Kidney capillary endothelial cell (primary cell): ENCODE measurements around the gene MROH2A.
"Not testable (repeated sequence)": the region's sequence is repeated elsewhere in the genome, so short reads cannot be mapped to it uniquely, and the experiment has no call there.

Experiments used
- DNase-seq: peaks from one replicate; pipeline ENCODE4 v3.0.0-alpha.2; 2018; ENCODE audit warnings: low spot score

MROH2A gene

DNA sequence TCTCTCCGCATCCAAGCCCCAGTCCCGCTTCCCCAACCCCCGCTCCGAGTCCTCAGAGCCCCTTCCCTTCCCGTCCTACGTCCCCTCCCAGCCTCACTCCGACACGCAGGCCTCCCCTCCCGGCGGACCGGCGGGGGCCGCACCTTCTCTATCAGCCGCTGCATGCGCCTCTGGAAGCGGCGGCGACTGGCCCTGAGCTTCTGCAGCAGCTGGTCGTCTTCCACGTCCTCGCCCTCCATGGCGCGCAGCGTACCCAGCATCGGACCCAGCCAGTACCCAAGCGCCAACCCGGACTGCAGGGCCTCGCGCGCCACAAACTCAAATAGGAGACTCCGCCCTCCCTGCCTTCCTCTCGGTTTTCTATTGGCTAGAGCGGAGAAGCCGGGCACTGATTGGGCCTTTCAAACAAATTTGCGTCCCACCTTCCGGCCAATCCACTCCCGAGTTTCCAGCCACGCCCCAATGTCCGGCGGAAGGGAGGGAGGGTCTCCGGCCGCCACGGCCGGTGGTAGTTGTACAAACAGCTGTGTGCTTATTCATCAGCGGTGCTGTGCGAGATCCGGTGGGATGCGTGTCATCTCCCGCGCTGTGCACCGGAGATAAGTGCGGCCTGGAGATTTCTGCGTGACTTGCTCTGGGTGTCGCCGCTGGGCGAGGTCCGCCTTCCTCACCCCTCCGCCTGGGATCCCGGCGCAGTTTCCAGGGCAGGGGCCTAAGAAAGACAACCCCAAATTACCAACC is 76.3 kb downstream of the MROH2A start, which contains the start of gene HJURP:
Gene HJURP (minus strand): TSS at position 295 of the 741 bp plus-strand sequence. CDS start 35 bp downstream, at position 260.
- DNase-seq: peak; percentile 92

DNA sequence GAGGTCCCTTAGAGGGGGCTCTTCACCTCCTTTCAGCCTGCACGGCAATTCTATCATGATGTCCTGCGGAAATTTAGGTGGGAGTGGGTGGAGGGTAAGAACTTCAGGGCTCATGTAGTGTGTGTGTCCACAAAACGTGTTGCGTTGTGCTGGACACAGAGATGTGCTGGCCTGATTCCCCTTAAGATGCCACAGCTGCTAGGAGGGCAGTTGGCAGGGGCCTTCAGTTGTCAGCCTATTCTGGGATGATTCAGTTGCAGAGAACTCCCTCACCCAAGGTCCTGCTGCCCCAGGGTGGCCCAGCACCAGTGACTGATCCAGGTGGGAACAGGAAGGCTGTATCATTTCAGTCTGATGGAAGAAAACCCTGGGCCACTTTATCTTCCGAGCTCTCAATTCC is 77.2 kb downstream of the MROH2A start:
- no peak for DNase-seq

GRCh38 chr2:233856184-233856583 is 78.1 kb downstream of the MROH2A start:
- no peak for DNase-seq

GRCh38 chr2:233857511-233858141 is 79.5 kb downstream of the MROH2A start:
- DNase-seq: no peak

- DNase-seq: no peak
These were observed 80.2 kb downstream of the MROH2A start for GRCh38 chr2:233858331-233858730.

GRCh38 chr2:233862261-233862768 is 84.2 kb downstream of the MROH2A start:
- no peak for DNase-seq

DNA sequence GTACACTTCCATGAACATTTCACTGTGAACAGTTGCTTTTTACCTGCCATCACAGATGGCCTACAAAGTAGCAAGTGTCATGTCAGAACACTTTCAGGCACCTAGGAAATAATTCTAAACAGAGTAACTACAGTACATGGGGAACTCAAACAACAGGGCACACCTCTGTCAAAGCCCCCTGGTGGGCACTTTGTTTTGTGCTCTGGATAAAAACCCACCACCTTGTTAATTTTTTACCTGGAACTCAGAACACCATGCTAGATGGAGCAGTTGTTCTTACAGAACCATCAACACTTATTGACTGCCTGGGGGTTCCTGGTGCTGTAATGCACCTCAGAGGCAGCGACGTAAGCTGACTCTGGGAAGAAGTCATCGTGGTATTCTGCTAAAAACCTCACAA is 87.7 kb downstream of the MROH2A start:
- DNase-seq: no peak

- no peak for DNase-seq
These were observed 88.3 kb downstream of the MROH2A start for GRCh38 chr2:233866479-233866878.

GRCh38 chr2:233867993-233868532 is 89.9 kb downstream of the MROH2A start, which contains the start of gene MSL3B:
Gene MSL3B, minus strand, starts transcription at chr2:233868386.
- peak; percentile 52 for DNase-seq

DNA sequence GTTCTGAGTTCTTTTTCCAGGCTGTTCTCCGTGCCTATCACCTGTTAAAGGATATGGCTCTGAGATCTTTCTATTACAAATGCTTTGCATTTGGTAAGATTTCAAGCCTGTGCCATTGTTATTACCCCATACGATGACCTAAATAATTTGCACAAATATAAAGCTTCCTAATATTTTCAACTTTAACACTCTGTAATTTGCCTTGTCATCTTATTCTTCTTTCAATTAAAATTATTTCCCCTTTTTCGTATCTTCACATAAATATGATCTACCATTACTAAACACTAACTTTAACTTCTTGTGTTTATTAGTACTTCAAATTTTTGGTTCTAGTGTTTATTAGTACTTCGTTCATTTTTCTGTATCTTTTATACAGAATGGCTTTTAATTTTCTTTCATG is 93.3 kb downstream of the MROH2A start:
- no peak for DNase-seq

GRCh38 chr2:233872125-233872524 is 94.0 kb downstream of the MROH2A start:
- DNase-seq: not testable (repeated sequence)

DNA sequence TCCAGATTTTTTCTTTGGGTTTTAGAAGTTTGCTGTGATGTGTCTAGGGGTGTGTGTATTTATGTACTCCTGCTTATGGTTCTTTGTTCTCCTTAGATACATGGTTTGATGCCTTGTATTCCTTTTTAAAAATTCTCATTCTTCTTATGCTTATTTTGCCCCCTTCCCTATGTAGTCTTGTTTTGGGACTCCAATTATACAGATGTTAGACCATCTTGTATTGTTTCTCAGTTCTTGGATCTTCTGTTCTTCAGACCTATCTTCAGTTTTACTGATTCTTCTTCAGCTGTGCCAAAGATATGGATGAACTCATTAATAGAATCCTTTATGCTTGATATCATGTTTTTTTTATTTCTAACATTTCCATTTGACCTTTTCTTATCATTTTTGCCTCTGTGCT is 104.2 kb downstream of the MROH2A start:
- DNase-seq: no peak
